GM10266 (cell line): ENCODE measurements around the gene TGFBI.

Experiments
- DNase-seq: peaks from one replicate; pipeline ENCODE4 v3.0.0; 2012; ENCODE audit errors: extremely low spot score
- CTCF ChIP-seq: IDR thresholded peaks from 2 replicates; pipeline ENCODE4 v1.5.1; 2012; ENCODE audit warnings: mild to moderate bottlenecking, low read depth; ENCODE audit not compliant: control insufficient read depth, insufficient read depth; ENCODE audit errors: missing control alignments

TGFBI gene

DNA sequence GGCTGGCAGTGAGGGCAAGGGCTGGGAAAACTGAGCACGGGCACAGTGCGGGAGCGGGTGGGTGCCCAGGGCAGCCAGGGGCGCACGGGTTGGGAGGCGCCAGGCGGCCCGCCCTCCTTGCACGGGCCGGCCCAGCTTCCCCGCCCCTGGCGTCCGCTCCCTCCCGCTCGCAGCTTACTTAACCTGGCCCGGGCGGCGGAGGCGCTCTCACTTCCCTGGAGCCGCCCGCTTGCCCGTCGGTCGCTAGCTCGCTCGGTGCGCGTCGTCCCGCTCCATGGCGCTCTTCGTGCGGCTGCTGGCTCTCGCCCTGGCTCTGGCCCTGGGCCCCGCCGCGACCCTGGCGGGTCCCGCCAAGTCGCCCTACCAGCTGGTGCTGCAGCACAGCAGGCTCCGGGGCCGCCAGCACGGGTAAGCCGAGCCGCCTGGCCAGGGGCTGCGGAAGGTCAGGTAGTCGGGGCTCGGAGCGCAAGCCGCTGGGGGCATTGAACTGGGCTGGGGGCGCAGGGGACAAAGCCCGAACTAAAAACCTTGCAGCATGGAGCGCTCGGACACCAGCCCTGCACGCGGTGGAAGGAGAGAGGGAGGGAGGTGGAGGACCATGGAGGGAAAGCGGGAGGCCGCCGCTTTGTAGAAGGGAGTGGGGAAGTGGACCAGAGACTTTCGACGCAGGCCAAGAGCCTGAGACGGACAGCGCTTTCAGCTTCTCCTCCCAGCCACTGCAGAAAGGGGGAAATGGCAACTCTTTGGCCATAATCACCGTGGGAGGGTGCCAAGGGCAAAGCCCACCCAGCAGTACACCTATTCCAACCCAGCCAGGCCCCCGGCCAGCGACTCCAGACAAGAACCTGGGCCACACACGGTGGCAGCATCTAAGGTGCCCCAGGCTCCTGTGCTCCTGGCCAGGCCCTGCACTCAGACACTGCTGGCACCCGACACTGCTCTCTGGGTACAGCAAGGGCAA is at the start of gene TGFBI:
TSS of gene TGFBI (plus strand) at position 207 of the 961 bp plus-strand sequence. CDS start at position 275, 68 bp downstream.
- no peak for DNase-seq
- TF ChIP-seq CTCF = no peak

DNA sequence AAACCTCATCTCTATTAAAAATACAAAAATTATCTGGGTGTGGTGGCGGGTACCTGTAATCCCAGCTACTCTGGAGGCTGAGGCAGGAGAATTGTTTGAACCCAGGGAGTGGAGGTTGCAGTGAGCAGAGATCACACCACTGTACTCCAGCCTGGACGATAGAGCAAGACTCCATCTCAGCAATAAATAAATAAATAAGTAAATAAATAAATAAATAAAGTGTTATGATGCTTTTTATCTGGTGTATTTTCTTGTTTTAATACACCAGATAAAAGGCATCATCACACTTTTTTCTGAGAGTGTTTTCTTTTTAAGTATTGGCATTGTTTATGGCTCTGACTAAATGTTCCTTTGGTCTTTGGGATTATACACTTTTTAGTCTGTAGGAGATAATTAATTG is 49.8 kb upstream of the TGFBI start:
- no peak for TF ChIP-seq CTCF
- no peak for DNase-seq

DNA sequence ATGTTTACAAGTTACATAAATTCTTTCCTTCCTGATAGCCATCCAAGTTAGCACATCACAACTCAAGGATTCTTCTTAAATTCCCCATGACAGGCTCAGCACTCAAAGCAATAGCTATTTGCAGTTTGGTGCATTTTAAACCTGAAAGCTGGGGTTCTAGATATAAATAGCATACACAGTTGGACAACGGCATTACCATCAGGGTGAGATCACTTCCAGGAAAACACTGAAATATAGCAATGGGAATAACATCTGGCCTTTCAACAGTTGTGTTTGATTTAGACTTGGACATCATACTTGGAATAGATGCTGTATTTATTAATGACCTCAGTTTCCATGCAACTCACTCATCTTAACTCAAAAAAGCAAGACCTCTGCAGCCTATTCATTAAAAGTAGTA is 49.3 kb upstream of the TGFBI start:
- no peak for TF ChIP-seq CTCF
- no peak for DNase-seq

DNA sequence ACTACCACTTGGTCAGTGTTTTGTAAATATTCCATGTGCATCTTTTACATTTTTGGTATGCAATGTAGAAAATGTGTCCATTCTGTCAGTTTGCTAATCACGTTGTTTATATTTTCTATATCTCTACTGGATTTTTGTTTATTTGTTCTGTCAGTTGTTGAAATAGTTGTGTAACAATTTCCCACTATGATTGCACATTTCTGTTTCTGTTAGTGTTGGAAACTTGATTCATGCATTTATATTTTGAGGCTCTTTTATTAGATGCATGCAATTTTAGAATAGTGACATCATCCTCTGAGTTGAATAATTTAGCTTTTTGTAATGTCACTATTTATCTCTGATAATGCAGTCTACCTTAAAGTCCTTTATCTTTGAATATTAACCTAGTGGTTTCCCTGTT is 48.2 kb upstream of the TGFBI start:
- TF ChIP-seq CTCF = no peak
- DNase-seq = no peak

- no peak for DNase-seq
- TF ChIP-seq CTCF = no peak
Measured at GRCh38 chr5:135985951-135986350, 42.8 kb upstream of the TGFBI start.

- no peak for DNase-seq
- TF ChIP-seq CTCF = no peak
Measured at GRCh38 chr5:135986401-135986800, 42.4 kb upstream of the TGFBI start.

DNA sequence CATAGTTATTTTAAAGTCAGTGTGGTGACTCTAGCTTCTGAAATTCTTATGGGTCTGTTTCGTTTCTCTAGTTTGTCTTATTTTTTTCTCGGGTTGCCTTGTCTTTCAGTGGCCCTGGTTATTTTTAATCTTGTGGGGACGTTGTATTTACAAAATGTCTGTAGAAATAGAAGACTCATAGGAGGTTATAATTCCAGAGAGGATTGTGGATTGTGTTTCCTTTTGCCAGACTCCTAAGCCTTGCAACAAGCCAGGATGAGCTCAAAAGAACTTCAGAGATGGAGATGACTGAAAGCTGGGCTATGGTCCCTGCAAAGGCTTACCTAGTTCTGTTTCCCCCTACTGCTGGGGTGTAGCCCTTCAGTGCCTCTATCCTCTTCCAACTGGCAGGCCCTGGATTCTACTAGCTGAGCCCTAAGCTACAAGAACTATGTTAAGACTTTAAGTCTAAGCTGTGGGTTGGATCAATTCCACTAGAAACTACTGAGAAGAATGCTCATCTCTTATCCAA is 41.8 kb upstream of the TGFBI start:
- DNase-seq = no peak
- TF ChIP-seq CTCF = no peak
